Kidney tubule cell (primary cell): Measurements from ENCODE around the gene CITED4.
A peak's percentile ranks its signal among the peaks of the same experiment; 100 is the strongest.
"Not testable (repeated sequence)": the region's sequence is repeated elsewhere in the genome, so short reads cannot be mapped to it uniquely, and the experiment has no call there.

ENCODE experiments used
- DNase-seq: peaks from one replicate; pipeline ENCODE4 v3.0.0-alpha.2; 2018; ENCODE audit warnings: low spot score

The CITED4 gene

GRCh38 chr1:40862008-40862863 lies at the start of gene CITED4:
Gene CITED4 (minus strand): TSS chr1:40862363. CDS start chr1:40862127, 236 bp downstream.
- DNase-seq = peak; percentile 97

- DNase-seq = no peak
Observed at GRCh38 chr1:40911105-40911504, 48.9 kb upstream of the CITED4 start.

DNA sequence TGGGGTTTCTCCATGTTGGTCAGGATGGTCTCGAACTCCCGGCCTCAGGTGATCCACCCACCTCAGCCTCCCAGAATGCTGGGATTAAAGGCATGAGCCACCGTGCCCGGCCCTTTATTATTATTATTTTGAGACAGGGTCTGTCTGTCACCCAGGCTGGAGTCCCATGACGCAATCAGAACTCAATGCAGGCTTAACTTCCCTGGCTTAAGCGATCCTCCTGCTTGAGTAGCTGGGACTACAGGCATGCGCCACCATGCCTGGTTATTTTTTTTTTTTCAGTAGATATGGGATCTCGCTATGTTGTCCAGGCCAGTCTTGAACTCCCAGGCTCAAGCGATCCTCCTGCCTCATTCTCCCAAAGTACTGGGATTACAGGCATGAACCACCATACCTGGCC lies 47.1 kb upstream of the CITED4 start:
- no peak for DNase-seq

DNA sequence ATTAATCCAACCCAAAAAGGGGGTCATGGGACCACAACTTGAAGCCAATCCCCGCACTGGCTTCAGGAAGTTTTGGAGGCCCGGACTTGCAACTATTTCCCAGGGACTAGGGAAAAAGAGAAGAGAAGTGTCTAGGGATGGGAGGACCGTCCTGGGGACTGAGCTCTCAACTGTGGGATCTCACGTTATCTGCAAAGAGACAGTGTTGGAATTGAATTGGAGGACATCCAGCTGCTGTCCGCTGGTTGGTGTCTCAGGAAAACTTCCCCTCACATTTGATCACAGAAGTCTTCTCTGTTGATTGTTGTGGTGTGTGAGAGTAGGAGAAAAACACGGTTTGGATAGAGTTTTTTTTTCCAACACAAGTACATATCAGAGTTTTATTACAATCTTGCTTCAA lies 46.2 kb upstream of the CITED4 start:
- no peak for DNase-seq

DNA sequence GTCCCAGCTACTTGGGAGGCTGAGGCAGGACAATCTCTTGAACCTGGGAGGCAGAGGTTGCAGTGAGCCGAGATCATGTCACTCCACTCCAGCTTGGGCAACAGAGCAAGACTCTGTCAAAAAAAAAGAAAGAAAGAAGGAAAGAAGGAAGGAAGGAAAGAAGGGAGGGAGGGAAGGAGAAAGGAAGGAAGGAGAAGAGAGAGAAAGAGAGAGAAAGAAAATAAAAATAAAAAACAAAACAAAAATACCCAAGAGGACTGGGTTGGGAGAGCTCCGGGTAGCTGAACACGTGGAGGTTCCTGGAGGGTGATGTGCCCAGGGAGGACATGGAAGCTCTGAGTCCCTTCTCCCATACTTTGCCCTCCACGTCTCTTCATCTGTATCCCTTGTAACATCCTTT lies 45.7 kb upstream of the CITED4 start:
- DNase-seq = no peak

DNA sequence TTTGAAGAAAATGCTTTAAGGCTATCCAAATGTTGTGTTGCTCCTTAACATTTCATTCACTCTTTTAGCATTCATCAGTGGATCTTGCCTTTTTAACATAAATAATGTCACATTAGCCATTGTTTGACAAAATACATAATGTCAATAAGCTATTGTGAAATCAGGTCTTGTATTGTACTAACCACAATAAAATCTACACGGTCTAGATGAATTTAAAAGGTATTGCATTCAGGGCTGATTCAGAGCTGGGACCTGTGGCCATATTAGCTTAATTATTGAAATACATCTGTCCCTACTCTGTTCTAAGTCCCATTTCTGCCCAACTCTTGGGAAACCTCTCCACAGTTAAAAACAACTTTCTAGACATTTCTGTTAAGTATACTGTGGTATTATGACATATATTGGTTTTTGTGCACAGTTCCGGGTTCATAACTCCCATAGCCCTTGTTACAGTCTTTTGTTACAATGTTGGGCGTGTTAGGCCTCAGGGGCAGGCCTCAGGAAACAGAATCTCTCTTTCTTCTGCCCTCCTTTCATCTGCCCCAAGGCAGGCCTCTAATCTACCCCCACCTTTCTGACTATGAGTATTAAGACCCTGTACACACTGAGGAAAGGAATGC lies 44.7 kb upstream of the CITED4 start:
- DNase-seq = no peak

GRCh38 chr1:40905061-40905460 lies 42.9 kb upstream of the CITED4 start:
- no peak for DNase-seq

- no peak for DNase-seq
Observed at GRCh38 chr1:40903106-40903505, 40.9 kb upstream of the CITED4 start.

DNA sequence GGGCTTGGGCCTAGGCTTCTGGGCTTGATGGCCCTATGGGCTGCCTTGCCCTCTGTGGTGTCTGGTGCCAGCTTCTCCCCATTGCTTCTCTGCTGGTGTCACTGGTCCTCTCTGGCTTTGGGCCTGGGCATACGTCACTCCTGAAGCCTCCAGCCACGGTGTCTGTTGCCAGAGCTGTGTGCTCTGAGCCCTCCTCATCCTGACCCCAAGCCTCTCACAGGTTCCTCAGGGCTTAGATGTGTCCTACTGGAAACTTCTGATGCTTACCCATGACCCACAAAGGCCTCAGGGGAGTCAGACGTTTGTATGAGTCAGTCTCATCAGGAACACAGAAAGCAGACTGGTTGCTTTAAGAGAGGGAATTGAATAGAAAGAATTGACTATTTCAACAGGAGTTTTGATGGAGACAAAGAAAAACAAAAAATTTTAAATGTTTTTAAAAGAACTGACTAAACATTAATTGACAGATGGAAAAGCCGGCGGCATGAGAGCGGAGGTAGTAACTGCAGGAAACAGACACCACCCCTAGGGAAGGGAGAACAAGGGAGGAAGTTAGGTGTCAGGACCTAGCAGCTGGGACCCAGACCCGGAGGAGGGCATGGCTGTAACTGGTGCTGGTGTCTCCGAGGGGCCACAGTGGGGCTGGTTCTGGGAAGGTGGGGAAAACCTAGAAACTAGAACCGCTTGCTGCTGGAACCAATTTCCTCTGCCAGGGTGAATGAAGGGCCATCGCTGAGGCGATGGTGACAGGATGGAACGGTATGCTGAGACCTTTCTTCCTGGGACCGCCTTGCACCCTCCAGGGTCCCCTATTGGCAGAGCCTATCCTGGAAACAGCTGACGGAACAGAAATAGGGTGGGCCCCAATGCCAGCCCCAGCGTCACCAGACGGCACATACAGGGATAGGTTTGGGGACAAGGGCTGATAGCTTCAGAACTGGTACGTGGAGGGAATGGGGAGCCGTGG lies 40.0 kb upstream of the CITED4 start:
- peak; percentile 77 for DNase-seq

DNA sequence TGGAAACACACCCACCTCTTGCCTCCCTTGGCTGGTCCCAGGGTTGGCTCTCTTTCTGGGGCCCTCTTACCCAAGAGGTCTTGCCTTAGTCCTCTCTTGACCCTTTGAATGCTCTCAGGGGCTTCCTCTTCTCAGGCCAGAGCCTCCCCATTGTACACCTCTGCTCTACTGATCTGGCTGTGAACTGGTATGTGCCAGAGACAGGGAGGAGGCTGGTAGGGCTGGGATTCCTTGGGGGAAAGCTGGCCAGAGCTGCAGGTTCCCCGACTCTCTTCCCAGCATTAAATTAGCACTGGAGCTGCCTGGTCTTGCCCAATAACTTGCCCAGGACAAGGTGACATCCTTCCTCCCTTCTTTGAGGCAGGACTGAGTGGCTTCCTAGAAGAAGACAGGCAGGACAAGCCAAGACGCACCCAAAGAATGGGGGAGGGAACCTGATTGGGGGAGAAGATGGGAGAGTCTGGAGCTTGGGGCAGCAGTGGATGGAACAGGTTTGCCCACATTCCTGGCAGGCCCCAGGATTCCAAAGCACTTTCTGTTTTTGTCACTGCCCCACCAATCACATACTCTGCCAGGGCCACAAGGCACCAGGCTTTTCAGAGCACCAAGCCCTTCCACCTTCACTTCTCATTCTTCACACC lies 37.2 kb upstream of the CITED4 start:
- DNase-seq = peak; percentile 80

DNA sequence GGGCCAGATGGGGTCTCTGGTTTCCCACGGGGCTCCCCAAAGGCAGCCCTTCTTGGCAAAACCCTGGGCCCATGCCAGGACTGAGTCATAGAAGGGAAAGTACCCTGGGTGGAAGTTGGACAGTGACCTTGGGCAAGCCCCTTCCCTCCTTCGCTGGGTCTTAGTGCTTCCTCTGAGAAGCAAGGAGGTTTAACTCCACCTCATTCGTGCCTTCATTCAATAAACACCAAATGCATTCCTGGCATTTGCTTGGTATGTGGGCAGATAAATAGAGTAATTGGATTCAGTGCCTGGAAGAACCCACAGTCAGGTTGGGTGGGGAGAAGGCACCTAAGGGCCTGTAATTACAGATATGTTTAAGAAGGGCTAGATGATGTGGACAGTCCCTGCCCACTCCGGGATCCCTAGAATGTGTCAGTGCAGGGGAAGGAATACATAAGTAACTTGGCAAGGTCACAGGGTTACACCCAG lies 36.3 kb upstream of the CITED4 start:
- peak; percentile 89 for DNase-seq

DNA sequence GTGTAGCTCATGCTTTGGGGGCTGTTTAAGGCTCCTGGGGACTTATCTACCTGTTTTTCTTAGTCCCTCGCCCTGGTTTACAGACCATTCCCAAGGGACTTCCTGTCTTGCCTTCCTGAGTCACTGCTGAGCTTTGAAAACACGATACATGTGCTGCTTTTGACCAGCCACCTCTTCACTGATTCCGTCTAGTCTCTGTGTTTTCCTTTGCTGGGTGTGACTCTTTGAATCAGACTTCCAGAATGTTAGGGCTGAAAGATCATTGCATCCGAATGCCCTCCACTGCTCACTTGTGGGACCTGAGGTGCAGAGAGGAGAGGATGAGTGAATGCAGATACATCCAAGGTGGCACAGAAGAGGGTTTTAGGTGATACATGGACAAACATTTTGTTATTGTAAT lies 35.4 kb upstream of the CITED4 start:
- DNase-seq = peak; percentile 95

DNA sequence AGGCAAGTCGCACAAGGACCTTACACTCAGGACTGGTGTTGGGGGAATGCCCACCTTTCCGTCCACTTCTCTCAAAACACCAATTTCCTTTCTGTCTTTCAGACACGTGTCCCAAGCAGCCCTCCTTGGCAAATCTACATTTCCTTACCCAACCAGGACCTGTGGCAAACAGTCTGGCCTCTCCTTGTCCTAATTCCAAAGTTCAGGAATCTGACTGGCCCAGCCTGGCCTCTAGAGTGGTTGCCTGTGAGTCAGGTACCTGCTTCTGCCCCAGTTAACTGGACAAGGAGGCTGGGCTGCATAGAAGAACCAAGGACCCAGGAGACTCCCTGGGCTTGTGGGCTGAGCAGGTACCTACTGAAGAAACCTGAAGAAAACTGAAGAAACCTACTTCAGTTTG lies 34.3 kb upstream of the CITED4 start:
- DNase-seq = no peak

DNA sequence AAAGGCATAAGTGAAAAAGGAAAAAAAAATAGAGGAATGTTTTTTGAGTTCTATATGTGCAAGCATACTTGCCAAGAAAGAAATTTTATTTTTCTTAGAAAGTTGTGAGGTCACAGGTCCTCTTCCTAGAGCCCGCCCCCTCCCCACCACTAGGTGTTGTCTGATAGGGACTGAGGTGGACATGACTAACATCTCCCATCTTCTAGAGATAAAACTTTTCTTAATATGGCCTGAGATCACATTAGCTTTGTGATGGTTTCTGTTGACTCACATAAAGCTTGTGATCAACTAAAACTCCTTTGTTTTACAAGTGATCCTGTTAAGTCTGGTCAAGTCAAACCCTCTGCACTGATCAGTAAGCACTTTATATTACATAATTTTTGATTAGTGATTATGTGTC lies 33.4 kb upstream of the CITED4 start:
- DNase-seq = no peak

- DNase-seq = not testable (repeated sequence)
Observed at GRCh38 chr1:40894858-40895257, 32.7 kb upstream of the CITED4 start.

- DNase-seq = no peak
Observed at GRCh38 chr1:40894455-40894854, 32.3 kb upstream of the CITED4 start.

DNA sequence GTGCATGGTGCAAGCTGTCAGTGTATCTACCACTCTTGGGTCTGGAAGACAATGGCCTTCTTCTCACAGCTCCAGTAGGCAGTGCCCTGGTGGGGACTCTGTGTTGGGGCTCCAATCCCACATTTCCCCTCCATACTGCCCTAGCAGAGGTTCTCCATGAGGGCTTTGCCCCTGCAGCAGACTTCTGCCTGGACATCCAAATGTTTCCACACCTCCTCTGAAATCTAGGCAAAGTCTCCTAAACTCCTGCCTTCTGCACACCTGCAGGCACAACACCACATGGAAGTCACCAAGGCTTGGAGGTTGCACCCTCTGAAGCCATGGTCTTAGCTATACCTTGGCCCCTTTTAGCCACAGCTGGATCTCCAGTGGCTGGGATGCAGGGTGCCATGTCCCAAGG lies 31.8 kb upstream of the CITED4 start:
- no peak for DNase-seq

DNA sequence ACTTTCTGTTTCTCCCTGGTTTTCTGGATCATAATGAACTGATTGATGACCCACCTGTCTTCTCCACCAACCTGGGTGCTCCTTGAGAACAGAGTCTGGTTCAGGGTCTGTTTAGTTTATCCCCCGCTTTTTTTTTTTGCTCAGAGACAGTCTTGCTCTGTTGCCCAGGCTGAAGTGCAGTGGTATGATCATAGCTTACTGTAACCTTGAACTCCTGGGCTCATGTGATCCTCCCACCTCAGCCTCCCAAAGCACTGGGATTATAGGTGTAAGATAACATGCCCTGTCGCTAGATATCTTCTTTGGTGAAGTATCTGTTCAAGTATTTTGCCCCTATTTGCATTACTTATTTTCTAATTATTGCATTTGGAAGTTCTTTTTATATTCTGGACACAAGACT lies 30.2 kb upstream of the CITED4 start:
- DNase-seq = no peak

DNA sequence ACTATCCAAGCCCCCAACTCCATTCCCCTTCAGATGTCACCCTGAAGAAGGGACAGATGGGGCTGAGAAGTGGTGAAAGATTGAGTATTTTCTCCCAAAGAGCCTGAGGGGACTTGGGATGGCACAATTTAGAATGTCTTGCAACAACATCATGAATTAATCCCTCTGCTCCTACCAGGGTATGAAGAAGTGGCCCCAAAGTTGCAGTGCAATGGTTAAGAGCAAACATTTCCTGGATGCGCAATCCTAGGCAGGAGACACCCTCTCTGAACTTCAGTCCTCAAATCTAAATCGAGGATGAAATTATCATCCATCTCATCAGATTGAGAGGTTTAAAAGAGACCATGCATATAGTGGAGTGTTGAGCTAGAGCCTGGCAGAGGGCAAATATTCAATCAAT lies 28.6 kb upstream of the CITED4 start:
- no peak for DNase-seq

- no peak for DNase-seq
Observed at GRCh38 chr1:40887652-40888051, 25.5 kb upstream of the CITED4 start.

GRCh38 chr1:40887012-40887378 lies 24.8 kb upstream of the CITED4 start:
- no peak for DNase-seq
